T-helper 2 cell treated with Interferon-gamma antibody and Interleukin-4, amounts not matched to agents 100 ng/mL and 5 ng/mL, for 36 hours (primary cell): ENCODE measurements around the gene SPSB1. TPM values are rescaled to one million over a fixed set of nuclear protein-coding genes. Genes with fewer than 3 reads are reported as not detected.

ENCODE experiments used
- intact Hi-C: fragments of 100-400 bp; cut with micrococcal nuclease; formaldehyde crosslinking; loops from one replicate; pipeline ENCODE4 v1.15.1; 2023
- total RNA-seq: library from RNA; stranded (reverse); gene quantifications from 2 replicates; pipeline ENCODE4 v1.2.3, GENCODE V29; 2022

Gene SPSB1
- 13.2 and 13.6 TPM in 2 replicates for total RNA-seq

GRCh38 chr1:9292361-9293240 lies at the start of gene SPSB1:
Gene SPSB1, plus strand, starts transcription at chr1:9292894. Its CDS starts 62,998 bp downstream, at chr1:9355892.
- intact Hi-C loops = loop anchor here (1.0 to 5.0 kb wide), 4 partner anchors 8 to 134 kb away; partner anchors contain the start of gene H6PD

DNA sequence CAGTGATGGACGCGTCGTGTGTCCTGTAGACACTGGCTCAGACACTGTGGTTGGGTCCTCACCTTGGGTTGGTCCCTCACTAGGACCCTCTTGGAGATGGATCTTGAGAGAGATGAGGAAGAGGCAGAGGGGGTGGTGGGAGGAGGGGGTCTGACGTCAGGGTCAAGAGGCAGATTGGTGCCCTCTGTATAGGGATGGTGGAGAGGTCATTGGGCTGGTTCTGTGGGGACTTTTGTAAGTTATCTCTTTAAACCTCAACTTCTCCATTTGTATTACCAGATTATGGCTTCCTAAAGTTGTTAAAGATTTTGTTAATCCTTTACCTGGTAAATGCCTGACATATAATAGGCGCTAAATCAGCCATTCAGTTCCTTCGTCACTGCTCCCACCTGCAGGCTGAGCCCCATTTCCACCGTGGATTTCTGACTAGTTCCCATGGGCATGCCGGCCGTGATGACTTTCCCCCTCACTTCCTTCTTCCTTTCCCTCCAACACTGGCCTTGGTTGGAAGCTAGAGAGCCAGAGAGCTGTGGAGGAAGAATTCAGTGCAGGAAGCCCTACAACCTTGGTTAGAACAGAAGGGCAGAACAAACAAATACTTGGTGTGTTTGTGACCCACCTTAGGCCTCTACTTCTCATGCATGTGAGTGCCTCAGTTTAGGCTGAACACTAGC lies 49.5 kb upstream of the SPSB1 start:
- intact Hi-C loops = no loop called here

DNA sequence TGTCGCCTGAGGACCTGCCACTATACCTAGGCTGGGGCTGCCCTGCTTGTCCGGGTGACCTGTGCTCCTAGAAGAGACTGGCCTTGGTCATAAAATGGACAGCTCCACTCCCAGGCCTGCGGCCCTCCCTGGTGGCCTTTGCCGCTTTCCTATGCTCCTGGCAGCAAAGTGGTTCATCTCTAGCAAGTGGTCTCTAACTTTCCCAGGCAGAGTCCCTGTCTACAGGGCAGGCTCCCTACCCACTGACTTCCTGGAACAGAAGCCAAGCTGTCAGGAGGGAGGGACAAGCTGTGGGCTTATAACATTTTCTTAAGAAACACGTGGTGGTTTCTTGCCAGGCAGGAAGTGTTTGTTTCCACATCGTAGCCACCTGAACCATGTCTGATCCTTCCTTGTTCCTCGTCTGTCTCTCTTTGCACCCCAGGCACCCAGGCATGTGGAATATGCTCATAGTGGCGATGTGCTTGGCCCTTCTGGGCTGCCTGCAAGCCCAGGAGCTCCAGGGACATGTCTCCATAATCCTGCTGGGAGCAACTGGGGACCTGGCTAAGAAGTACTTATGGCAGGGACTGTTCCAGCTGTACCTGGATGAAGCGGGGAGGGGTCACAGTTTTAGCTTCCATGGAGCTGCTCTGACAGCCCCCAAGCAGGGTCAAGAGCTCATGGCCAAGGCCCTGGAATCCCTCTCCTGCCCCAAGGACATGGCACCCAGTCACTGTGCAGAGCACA lies 48.0 kb upstream of the SPSB1 start:
- intact Hi-C loops = no loop called here

- intact Hi-C loops = no loop called here
Measured at GRCh38 chr1:9245230-9245619, 47.5 kb upstream of the SPSB1 start.

GRCh38 chr1:9245661-9246060 lies 47.0 kb upstream of the SPSB1 start:
- intact Hi-C loops = no loop called here

- intact Hi-C loops = no loop called here
Measured at GRCh38 chr1:9246215-9246614, 46.5 kb upstream of the SPSB1 start.

DNA sequence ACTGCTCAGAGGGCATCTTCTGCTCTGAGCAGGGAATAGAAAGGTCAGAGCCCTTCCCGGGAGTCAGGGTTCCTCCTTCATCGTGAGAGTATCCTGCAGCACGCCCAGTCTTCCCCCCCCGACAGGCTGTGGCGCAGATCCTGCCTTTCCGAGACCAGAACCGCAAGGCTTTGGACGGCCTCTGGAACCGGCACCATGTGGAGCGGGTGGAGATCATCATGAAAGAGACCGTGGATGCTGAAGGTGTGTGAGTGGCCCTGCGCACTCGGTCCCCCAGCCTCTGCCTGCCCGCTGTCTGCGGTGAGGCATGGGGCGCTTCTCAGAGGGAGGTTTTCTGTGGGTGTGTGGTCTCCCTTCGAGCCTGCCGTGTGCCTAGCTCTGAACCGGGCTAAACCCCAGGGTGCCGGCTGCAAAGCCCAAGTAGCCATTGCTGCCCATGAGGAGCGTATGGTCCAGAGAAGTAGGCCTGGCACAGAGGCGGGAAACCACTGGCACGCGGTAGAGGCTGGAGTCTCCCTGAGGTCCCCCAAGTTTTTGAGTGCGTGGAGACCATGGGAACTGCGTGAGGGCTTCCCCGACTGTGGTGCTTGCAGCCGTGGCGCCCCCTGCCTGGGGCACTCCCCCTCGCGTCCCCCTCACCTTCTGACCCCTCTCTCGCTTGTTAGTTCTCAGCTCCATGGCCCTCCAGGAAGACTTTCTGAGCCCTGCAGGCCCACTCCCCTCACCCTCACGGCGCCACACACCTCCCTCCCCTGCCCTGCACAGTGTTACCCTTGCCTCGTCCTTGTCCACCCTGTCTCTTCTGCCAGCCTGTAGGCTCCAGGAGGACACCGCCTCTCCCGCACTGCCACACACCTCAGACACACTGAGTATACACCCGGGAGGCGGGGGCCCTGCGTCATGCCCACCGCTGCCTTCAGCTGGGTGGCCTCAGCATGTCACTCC lies 45.6 kb upstream of the SPSB1 start:
- intact Hi-C loops = no loop called here

DNA sequence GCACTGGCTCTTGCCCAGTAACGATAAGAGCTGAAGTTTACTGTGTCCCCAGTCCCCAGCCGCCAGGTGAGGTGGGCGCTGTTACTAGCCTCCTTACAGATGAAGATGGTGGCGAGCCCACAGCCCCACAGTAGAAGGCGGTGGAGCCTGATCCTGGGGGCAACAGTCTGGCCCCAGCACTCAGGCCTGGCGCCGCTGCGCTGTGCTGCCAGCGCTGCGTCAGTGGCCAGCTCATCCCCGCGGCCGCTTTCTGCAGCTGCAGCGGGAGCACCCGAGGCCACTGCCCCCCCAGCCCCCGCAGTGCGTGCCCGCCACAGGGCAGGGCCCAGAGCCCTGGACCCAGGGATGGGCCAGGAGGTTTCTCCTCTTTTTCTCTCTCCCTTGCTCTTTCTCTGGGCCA lies 44.8 kb upstream of the SPSB1 start:
- intact Hi-C loops = no loop called here

DNA sequence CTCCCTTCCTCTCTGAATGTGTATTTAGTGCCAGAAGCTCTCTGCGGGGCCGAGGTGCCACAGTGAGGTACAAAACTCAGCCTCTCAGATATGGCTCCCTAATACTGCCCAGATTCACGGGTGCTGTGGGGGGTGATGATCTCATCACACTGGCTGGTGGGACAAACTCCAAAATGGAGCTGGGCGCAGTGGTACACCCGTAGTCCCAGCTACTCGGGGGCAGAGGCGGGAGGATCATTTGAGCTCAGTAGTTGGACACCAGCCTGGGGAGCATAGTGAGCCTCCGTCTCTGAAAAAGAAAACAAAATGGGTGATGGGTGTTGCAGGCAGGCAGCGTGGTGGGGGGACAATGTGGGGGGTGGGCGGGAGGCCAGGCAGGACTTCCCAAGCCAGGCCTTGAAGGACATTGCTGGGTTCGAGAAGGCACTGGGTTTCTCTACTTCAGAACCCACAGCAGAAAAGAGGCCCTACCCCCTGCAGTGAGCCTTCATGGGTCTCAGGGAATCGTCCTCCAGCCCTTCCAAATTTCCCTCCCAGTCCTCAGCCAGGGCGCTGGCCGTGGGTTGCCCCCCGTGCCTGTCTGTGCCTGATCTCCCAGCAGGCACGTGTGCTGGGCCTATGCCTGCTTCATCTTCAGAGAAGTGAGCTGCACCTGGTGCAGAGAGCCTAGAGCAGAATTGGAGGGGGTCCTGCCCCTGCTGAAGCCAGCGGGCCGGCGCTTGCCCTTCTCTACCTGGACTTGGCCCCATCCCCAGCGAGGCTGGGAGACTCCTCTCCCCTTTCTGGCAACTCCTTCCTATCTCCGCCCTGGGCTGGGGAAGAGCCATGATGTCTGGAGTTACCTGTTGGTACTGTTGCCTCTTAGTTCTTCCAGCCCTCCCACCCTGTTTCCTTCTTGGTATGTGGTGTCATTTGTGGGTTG lies 44.1 kb upstream of the SPSB1 start:
- intact Hi-C loops = no loop called here

DNA sequence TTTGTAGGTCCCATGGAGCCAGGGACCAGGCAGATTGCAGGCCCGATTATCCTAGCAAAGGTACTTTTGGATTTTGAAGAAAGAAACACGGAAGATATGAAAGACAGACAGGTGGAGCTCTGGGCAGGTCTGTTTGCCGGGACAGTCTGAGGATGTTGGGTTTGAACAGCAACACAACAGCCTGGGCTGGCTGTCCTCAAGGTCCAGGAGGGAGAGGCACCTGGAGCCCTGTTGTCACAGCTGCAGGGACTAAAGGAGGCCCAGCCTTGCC lies 43.5 kb upstream of the SPSB1 start:
- intact Hi-C loops = no loop called here

GRCh38 chr1:9249534-9250410 lies 42.9 kb upstream of the SPSB1 start:
- intact Hi-C loops = no loop called here

DNA sequence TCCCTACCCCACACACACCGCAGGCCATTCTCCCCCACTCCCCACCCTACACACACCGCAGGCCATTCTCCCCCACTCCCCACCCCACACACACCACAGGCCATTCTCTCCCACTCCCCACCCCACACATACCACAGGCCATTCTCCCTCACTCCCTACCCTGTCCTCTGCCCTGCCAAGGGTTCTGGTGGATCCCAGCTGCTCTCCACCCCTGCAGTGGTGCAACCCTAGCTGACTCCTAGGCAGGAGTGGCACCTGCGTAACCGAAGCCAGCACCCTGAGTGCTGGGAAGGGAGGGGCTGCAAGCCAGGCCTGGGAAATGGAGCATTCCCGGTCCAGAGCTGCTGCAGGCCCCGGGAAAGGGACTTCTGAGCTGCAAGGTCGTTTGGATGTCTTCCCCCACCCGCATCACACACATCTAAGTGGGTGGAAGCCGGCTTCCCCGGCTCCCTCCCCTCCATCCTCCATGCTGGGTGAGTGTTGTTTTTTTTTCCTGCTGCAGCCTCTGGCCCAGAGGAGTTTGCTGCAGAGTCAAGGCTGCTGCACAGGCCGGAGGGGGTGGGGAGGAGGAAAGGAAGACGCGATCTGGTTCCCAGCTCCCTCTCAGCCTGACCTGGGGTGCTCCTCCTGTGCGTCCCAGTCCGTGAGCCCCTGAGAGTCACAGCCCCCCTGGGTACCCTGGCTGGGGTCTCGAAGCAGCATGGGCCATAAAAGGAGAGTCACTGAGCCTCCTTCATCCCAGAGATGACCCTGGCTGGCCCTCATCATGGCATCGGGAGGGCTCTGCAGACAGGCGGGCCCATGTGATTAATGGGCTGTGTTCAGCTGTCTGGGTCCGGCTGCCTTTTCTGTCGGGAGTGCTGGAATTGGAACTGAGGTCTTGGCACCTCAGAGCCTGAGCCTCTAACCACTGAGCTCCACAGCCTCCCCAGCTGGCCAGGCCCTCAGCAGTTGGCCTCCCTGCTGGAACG lies 42.0 kb upstream of the SPSB1 start:
- intact Hi-C loops = no loop called here

GRCh38 chr1:9251501-9251900 lies 41.2 kb upstream of the SPSB1 start:
- intact Hi-C loops = no loop called here

- intact Hi-C loops = no loop called here
Measured at GRCh38 chr1:9253004-9253403, 39.7 kb upstream of the SPSB1 start.

DNA sequence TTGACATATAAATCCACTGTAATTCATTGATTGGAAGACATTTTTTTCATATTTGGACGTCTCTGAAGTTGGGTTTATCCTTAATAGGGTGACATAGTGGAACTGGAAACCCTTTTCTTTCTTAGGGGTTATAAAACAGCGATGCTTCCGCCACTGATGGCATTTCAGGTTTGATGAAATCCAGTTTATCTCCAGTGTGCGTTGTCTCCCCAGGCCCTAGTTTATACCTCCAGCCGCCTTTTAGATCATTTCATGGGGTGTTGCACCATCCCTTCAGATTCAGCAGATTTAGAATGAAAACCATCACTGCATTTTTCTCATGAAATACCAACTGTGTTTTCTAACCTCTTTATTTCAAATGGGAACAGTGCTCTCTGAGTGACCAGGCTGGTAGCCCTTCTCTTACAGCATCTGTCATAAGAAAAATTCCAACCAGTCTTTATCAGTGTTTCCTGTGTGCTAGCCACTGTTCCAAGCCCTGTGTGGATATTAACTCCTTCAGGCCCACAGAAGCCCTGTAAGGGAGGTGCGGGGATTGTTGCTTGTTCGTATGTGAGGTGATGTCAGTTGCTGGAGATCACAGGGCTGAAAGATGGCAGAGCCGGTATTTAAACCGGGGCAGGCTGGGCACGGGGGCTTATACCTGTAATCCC lies 39.1 kb upstream of the SPSB1 start:
- intact Hi-C loops = no loop called here

DNA sequence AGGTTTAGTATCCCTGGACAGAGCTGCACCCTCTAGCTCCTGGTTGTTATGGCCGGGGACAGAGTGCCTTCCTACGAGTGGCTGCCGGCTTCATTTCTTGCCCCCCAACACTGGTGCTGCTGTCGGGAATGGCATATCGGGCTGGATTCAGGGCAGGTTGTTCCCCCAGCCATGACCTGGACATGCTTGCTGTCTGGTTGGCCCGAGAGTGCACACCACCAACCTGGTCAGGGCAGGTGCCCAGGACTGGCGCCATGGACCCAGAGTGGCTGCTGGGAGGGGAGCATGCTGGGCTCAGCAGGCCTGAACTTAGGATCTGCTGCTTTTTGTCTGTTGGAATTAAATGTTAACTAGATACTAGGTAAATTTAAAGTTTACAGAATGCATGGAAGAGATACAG lies 36.4 kb upstream of the SPSB1 start:
- intact Hi-C loops = no loop called here

- intact Hi-C loops = no loop called here
Measured at GRCh38 chr1:9257851-9258250, 34.8 kb upstream of the SPSB1 start.
